H1 (cell line): Measurements from ENCODE around the gene SMIM44. TPM values are rescaled to one million over a fixed set of nuclear protein-coding genes. Genes with fewer than 3 reads are reported as not detected.

Source experiments
- EGR1 ChIP-seq: IDR thresholded peaks from 2 replicates; pipeline ENCODE4 v1.6.1; 2011; ENCODE audit warnings: low read depth, low read length, borderline replicate concordance
- RAD21 ChIP-seq, 2 experiments: IDR thresholded peaks in 1 of 2; conservative IDR thresholded peaks in 1 of 2; 2 replicates each; pipeline ENCODE4 v1.6.1; 2011; ENCODE audit warnings: low read depth in 2 of 2, low read length in 2 of 2, improper control_type of control experiment in 1 of 2, inconsistent platforms in 1 of 2, mild to moderate bottlenecking in 1 of 2, moderate library complexity in 1 of 2
- polyA plus RNA-seq, 7 experiments: library from polyadenylated mRNA; depleted of rRNA in 3 of 7; stranded (reverse) in 5 of 7; unstranded in 2 of 7; fragments of >200 nt in 5 of 7; fragments of 200-250 nt in 2 of 7; gene quantifications; 1 replicate in 5 of 7; 2 replicates in 1 of 7; 4 replicates in 1 of 7; pipeline versions ENCODE4 v1.2.1 to v1.2.3, GENCODE V29; 2011 to 2013; ENCODE audit warnings: missing spikeins in 2 of 7, mixed read lengths in 2 of 7
- total RNA-seq: library from RNA; stranded (reverse); fragmentation: NEBNext Ultra II Directional; extraction: Animal tissue kit (Norgen Biotek cat#: 25700); gene quantifications from 2 replicates; pipeline ENCODE4 v1.2.1, GENCODE V29; 2021

SMIM44 gene
- total and polyA plus RNA-seq, 2 of the 8 experiments (the other 6 are each of a cell fraction or from before 2014, with no cell fraction given) = not detected

DNA sequence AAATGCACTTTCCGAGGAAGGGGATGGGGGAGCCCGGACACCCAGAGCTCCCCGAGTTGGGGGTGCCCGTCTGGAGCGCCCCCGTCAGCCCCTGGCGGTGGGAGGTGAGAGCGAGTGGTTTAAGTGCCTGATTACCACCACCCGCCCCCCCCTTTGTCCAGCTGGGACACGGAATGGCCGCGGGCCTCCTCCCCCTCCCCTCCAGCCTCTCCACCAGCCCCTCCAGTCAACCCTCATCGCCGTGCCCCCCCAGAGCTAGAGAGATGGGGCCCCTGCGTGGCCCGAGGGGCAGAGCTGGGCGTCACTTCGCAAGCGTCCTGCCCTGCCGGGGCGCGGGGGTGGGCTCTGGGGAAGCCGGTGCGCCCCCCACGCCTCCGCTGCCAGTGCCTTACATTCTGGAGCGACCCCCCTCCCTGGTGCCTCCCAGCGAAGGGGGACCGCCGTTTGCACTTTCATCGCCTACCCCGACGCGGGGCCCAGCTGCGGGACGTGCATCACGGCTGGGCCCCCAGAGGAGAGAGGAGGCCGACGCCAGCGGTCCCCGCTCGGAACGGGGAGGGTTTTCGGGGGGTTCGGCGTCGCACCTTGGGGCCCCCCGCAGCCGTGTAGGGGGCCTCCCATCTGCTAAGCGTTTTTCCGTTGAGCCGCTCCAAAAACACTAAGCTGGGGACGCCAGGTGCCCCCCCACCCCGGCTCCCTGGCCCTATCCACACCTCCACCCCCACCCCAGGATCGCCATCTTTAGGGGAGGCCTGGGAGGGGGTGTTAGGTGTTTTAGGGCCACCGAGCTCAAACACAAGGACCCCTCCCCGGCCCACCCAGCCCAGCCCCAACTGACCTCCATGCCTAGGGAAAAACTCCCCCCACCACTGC lies 19.3 kb downstream of the SMIM44 start (continued):
- TF ChIP-seq RAD21 (IDR thresholded peaks at IDR 0.05 in 1 of 2, conservative IDR thresholded peaks at IDR 0.05 in 1 of 2; ENCODE audit: low read depth in 2 of 2, low read length in 2 of 2) = peak in 1 of 2 experiments; percentile 4; a peak in 1 of 4 replicates
- no peak for TF ChIP-seq EGR1
